GM18868 (cell line): ENCODE data around the gene DHX8.
"Not testable (repeated sequence)": the region's sequence is repeated elsewhere in the genome, so short reads cannot be mapped to it uniquely, and the experiment has no call there.

Experiments
- ATAC-seq: cut with Tn5 transposase; IDR thresholded peaks from one replicate; pipeline ENCODE4 v1.9.1; 2021; ENCODE audit warnings: mild to moderate bottlenecking, moderate library complexity; ENCODE audit not compliant: unreplicated experiment

DHX8 gene

DNA sequence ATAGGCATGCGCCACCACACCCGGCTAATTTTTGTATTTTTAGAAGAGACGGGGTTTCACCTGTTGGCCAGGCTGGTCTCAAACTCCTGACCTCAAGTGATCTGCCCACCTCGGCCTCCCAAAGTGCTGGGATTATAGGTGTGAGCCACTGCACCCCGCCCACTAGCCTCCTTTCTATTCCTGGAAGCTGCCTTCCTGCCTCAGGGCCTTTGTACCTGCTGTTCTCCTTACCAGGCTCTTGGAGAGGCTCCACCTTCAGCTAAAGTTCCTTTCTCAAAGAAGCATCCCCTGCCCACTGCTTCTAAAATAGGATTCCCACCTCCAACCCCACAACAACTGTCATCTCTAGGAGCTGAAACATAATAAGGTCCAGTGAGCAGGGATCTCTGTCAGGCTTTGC, 23.9 kb upstream of the DHX8 start:
- not testable (repeated sequence) for ATAC-seq

DNA sequence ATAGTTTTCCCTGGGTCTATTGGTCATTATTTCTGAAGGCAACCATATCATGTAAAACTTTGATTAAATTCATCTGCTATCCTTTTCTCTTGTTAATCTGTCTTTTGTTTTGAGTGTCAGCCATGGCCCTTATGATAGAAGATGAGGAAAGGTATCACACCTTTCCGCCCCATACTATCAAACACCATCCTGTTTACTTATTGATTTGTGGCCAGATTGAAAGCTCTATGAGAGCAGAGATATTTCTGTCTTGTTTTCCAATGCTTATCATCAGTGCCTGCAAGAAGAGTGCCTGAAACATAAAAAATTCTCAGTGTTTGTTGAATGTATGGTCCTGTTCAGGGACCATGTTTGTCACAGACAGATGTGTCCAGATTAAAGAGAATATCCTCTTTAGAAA, 22.6 kb upstream of the DHX8 start:
- no peak for ATAC-seq

DNA sequence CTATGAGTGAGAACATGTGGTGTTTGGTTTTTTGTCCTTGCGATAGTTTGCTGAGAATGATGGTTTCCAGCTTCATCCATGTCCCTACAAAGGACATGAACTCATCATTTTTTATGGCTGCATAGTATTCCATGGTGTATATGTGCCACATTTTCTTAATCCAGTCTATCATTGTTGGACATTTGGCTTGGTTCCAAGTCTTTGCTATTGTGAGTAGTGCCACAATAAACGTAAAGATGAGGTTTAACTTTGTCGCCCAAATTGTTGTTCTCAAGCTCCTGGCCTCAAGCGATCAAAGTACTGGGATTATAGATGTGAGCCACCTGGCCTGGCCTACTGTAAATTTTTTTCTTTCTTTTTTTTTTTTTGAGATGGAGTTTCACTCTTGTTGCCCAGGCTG, 21.2 kb upstream of the DHX8 start:
- not testable (repeated sequence) for ATAC-seq

DNA sequence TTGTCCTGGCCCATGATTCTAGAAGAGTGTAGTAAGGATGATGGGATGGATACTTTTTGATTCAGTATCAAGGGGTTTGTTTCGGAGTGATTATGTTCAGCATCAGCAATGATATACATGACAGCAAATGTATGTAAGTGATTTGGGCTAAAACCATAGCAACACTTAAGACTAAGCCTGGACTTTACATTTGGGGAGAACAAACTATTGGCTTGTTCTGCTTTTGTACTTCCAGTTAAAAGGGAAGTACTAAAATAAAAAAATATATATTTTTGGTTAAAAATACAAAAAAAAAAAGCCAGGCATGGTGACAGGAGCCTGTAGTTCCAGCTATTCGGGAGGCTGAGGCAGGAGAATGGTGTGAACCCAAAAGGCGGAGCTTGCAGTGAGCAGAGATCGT, 20.5 kb upstream of the DHX8 start:
- ATAC-seq: no peak

DNA sequence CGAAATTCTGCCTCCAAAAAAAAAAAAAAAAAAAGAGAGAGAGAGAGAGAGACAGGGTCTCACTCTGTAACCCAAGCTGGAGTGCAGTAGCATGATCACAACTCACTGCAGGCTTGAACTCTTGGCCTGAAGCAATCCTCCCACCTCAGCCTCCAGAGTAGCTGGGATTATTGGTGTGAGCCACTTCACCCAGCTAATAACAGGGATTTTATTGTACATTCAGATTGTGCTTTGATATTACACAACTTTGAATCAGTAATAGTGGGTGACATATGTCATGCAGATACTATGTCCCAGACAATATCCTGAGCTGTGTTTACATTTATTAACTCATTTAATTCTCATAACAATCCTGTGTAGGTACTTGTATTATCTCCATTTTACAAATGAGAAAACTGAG, 19.7 kb upstream of the DHX8 start:
- ATAC-seq: no peak

DNA sequence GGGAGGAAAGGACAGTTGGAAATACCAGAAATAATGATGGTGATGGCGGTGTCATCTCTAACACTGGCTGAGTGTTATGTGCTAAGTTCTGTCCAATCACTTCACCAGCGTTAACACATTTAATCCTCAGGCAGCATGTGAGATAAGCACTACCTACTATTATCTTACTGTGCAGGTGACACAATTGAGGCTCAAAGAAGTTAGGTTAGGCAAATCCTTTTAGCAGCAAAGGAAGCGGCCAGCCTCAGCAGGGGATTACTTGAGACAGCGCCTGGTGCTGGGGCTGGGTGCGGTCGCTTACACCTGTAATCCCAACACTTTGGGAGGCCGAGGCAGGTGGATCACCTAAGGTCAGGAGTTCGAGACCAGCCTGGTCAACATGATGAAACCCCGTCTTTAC, 18.7 kb upstream of the DHX8 start:
- ATAC-seq: no peak

DNA sequence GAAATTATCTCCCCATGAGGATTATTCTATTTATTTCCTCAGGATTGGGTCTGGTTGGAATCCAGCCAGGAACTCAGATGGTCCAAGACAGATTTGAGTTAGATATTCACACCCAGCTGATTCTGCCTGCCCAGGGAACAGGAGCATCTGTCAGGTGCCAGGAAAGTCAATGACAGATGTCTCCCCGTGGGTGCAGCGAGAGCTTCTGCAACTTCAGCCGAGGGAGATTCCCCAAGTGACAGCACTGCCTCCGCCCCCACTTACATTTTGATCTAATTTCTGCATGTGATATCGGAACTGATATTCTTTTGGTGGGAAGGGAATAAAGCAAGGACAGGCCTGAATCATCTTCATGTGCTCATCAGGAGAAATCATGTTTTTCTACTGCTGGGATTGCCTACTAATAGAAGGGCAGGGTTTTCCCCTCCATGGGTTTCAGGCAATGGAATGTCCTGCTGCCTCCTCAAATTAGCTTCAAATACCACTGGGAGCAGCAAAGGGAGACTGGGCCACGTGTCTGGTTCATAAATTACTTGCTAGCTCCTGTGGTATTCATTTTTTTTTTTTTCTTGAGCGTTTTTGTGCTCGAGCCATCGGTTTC, 15.7 kb upstream of the DHX8 start:
- no peak for ATAC-seq

DNA sequence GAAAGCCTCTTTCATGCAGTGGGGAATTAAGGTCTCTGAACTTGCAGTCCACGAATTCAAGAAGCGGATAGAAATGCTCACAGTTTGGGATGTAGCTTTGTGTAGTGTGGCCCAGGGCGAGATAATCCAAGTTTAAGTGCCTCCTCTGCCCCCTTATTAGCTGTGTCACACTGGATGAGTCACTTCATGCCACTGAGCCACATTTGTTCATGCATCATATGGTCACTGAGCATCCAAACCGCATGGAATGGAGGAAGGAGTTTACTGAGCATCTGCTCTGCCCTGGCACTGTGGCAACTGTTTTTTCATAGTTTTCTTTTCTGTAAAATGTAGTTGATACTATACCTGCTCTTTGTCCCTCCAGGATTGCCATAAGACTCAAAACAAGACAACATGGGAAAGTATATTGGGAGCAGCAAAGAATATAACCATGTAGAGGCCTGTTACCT, 15.1 kb upstream of the DHX8 start:
- no peak for ATAC-seq

DNA sequence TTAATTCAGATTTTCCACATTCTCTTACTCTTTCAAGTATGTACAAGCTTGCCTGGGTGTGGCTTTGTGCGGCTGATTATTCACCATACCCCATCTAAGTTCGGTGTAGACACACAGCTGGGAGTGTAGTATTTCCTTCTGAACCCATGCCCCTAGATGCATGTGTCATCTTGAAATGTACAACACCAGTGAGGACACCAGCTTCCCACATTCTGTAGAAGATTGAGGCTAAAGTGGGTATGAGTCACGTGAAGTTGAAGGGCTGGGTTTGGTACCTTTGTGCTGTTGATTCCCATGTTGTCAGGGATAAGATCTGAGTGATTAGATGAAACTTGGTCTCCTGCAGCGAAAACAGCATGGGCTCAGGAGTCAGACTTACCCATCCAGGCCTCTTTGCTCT, 14.6 kb upstream of the DHX8 start:
- ATAC-seq: no peak

DNA sequence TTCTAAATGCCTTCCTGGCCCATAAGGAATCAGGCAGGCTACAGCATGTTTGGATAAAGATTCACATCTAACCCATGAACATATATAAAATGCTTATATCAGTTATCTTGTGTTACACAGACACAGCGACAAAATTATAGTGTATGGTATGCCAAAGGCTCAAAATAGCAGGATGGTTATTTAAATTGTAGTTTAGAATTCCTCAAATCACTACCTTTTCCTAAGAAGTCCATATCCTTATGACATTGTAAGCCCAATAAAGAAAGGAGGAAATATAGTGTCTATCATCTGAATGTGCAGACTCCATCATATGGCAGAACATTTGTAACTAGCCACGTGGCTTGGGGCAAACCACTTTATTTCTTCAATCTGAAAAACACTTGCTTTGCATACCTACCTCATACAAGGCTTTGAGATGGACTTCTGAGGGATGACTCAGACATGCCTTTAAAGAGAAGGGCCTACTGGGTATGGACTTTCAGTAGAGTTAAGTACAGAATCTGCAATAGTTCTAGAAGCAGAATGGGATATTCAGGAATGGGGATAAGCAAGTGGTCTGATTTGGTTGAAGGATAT, 12.1 kb upstream of the DHX8 start:
- ATAC-seq: no peak

DNA sequence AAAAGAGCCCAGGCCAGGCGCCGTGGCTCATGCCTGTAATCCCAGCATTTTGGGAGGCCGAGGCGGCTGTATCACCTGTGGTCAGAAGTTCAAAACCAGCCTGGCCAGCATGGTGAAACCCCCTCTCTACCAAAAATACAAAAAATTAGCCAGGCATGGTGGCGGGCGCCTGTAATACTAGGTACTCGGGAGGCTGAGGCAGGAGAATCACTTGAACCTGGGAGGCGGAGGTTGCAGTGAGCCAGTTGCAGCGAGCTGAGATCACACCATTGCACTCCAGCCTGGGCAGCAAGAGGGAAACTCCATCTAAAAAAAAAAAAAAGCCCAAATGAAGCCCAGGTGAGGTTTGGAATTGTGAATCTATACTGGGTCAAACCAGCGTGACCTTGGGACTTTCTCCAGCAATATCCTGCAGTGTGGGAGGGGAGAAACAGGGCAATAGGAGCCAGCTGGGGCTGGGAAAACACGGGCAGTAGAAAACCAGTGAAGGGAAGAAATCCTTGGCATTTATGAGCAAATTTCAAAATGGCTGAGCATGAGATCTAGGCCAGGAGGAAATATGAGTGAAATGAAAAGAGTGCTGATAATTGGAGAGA, 8.2 kb upstream of the DHX8 start:
- no peak for ATAC-seq

DNA sequence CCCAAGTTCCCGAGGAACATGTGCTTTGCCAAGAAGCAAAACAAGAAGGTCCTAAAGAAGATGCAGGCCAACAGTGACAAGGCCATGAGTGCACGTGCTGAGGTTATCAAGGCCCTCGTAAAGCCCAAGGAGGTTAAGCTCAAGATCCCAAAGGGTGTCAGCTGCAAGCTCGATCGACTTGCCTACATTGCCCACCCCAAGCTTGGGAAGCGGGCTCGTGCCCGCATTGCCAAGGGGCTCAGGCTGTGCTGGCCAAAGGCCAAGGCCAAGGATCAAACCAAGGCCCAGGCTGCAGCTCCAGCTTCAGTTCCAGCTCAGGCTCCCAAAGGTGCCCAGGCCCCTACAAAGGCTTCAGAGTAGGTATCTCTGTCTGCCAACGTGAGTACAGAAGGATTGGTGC, 7.5 kb upstream of the DHX8 start:
- not testable (repeated sequence) for ATAC-seq

DNA sequence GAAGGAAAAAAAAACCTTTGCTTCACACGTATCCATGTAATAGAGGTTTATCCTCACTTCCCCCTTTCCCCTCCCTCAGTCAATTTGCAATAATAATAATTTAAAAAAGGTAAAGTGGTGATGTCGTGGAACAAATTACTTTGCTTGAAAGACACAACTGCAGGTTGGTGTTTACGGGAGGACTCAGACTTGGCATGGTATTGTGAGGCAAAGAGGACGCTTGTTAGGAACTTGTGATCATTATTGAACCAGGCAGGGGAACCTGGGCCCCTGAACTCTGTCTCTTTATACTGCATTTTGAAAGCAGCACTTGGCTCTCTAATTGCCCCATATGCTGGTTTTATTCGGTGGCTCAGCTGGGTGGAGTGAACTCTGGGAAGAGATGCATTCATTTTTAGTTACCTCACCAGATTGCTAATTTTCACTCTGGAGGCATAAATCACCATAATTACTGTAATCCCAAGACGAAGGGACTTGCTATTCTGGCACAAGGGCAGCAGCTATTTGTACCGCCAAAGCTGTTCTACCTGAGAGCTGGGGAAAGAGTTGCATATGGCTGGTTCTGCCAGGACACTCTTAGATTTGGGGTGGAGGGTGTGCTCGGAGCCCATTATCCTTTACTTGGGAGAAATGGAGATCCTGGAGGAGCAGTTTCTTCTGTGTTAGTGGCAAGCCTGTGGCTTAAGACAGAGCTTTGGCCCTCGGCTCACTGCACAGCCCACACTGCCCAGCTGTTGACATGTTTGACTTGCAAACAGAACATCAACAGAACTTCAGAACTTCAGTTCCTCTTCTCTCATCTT, 5.7 kb upstream of the DHX8 start:
- ATAC-seq: no peak

DNA sequence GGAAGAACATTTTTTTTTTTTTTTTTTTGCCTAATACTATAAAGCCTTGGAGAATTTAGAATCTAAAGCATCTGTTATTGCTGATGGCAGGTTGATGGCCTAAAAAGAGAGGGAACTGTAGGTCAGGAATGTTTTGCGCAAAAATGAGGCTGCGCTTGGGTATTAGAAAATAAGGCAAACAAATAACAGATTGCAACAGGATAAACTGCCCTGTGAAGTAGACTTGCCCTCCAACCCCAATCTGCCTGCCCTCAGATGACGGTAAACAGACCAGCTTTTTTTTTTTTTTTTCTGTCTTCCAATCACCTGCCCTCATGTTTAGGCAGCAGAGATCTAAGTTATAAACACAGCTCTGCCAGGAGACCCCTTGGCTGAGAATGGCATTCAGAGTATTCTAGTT, 3.8 kb upstream of the DHX8 start:
- ATAC-seq: no peak

DNA sequence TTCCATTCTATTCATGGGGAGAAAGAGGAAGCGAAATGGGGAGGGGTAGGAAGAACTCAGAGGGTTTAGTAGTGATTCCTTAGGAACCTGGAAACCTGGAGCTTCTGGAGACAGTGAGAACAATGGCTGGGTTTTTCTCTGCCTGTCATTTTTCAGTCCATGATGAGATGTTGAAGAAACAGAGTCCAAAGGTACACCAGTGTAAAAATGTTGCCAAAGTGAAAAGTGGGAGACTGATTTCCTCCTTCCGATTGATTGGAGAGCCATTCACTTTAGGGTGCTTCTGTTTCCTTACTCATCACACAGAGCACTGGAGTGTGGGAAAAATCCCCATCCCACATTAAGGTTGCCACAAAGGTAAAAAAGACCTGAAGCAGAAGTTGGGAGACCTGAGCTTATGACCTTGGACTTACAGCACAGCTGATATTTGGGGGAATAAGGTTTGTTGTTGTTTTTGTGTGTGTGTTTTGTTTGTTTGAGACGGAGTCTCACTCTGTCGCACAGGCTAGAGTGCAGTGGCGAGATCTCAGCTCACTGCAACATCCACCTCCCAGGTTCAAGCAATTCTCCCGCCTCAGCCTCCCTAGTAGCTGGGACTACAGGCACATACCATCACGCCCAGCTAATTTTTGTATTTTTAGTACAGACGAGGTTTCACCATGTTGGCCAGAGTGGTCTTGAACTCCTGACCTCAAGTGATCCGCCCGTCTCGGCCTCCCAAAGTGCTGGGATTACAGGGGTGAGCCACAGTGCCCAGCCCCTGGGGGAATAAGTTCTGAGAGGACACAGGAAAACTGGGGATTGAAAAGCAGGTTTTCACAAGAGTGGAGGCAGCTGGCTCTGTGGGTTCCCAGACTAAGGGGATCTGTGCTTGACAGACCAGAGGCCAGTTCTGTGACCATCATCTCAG, 1.4 kb upstream of the DHX8 start:
- no peak for ATAC-seq

DNA sequence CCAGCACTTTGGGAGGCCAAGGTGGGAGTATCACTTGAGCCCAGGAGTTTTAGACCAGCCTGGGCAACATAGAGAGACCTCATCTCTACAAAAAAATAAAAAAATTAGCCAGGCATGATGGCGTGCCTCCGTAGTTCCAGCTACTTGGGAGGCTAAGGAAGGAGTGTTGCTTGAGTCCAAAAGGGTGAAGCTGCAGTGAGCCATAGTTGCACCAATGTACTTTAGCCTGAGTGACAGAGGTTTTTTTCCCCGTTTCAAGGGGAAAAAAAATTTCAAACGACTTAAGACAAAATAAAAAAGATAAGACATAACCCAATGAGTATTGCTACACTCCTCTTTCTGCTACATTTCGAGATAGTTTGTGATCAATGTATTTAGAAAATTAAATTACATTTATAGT, 6.8 kb downstream of the DHX8 start:
- no peak for ATAC-seq

DNA sequence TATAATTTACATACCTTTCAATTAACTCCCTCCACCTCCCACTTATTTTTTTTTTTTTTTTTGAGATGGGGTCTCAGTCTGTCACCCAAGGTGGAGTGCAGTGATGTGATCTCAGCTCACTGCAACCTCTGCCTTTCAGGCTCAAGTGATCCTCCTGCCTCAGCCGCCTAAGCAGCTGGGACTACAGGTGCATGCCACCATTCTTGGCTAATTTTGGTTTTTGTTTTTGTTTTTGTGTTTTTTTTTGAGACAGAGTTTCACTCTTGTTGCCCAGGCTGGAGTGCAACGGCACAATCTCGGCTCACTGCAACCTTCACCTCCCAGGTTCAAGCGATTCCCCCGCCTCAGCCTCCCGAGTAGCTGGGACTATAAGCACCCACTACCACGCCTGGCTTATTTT, 25.7 kb downstream of the DHX8 start:
- not testable (repeated sequence) for ATAC-seq

DNA sequence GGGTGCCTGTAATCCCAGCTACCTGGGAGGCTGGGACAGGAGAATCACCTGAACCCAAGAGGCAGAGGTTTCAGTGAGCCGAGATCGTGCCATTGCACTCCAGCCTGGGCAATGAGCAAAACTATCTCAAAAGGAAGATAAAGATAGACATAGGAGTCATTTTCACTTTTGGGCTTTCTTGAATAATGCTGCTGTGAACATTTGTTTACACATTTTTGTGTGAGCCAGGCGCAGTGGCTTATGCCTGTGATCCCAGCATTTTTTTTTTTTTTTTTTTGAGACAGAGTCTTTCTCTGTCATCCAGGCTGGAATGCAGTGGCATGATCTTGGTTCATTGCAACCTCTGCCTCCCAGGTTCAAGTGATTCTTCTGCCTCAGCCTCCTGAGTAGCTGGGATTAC, 27.4 kb downstream of the DHX8 start:
- ATAC-seq: not testable (repeated sequence)

DNA sequence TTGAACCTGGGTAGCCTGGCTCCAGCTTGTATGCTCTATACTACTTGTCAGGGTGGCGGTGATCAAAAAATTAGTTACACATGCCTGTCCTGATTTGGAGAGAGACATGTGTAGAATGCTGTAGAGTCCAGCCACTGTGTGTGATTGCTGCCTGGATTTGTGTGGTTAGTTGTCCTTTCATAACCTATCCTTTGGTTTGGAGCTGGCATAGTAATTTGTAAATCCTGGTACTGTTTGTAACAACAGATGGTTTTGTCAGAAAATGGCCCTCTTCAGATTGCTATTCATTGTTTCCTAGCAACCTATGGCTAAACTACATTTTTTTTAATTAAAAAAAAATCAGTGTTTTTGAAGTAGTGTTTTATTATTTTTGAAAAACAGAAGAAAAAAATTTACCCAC, 31.9 kb downstream of the DHX8 start:
- no peak for ATAC-seq

DNA sequence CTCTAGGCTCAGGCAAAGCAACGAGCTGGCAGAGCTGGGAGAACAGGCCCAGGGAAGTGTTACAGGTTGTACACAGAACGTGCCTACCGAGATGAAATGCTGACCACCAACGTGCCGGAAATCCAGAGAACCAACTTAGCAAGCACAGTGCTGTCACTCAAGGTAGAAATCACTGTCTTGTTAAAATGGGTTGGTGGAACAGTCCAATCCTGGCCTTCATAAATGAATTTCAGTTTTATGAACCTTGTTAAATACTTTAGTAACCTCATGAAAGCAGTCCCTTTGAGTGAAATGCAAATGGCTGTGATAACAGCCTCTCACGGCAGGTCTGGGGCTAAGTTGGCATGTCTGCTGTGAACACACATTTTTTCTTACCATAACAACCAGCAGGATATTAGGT, 33.4 kb downstream of the DHX8 start:
- ATAC-seq: peak; percentile 34
